Activated B cell treated with CpG ODN at 0.5 μM for 24 hours (primary cell): ENCODE results near the gene UBALD2. TPM values are rescaled to one million over a fixed set of nuclear protein-coding genes. Genes with fewer than 3 reads are reported as not detected.
"Not testable (repeated sequence)": the region's sequence is repeated elsewhere in the genome, so short reads cannot be mapped to it uniquely, and the experiment has no call there.

ENCODE experiments used
- ATAC-seq: fragments of 200-7000 bp; cut with Tn5 transposase; one replicate; pipeline ENCODE4 v1.10.0; 2021; ENCODE audit warnings: low read depth, mild to moderate bottlenecking, moderate library complexity
- CTCF ChIA-PET: fragments of 350-600 bp; sonication (Branson Sonifier 250); formaldehyde crosslinking; loops from one replicate; lab custom pipeline; 2021; ENCODE audit warnings: antibody characterized with exemption; lab: Charles Lee
- POLR2A ChIA-PET: fragments of 350-600 bp; sonication (Branson Sonifier 250); formaldehyde crosslinking; loops from one replicate; lab custom pipeline; 2021; ENCODE audit warnings: antibody characterized with exemption; lab: Charles Lee
- DNase-seq: peaks from one replicate; pipeline ENCODE4 v3.0.0; 2022
- H3K27ac Mint-ChIP-seq: one replicate; pipeline ENCODE4 v1.8.0; 2020; ENCODE audit warnings: mixed read lengths
- H3K27me3 Mint-ChIP-seq: one replicate; pipeline ENCODE4 v1.8.0; 2021; ENCODE audit warnings: mixed read lengths
- H3K36me3 Mint-ChIP-seq: one replicate; pipeline ENCODE4 v1.8.0; 2021; ENCODE audit warnings: low read depth, mixed read lengths
- H3K4me1 Mint-ChIP-seq: one replicate; pipeline ENCODE4 v1.8.0; 2021; ENCODE audit warnings: mixed read lengths
- H3K4me3 Mint-ChIP-seq: one replicate; pipeline ENCODE4 v1.8.0; 2020; ENCODE audit warnings: mild to moderate bottlenecking, mixed read lengths
- H3K9me3 Mint-ChIP-seq: one replicate; pipeline ENCODE4 v1.8.0; 2020; ENCODE audit warnings: mixed read lengths
- CTCF ChIP-seq: fragments of 200-600 bp; IDR thresholded peaks from one replicate; pipeline ENCODE4 v1.8.0; 2022; ENCODE audit warnings: antibody characterized with exemption, mild to moderate bottlenecking
- intact Hi-C: fragments of 100-400 bp; cut with micrococcal nuclease; formaldehyde crosslinking; loops from one replicate; pipeline ENCODE4 v1.15.1; 2024
- total RNA-seq: library from RNA; stranded (reverse); gene quantifications from 2 replicates; pipeline ENCODE4 v1.2.3, GENCODE V29; 2022

UBALD2 gene
- total RNA-seq: 144 and 152 TPM in 2 replicates

GRCh38 chr17:76264755-76265623 is at the start of gene UBALD2:
UBALD2 (plus strand) TSS chr17:76265348; CDS start chr17:76265506, 158 bp downstream.
- DNase-seq: peak; percentile 97
- Mint-ChIP-seq H3K27me3 (no peaks in the 10 kb centered on the region), H3K4me1 (peaks cover 80% of the 10 kb centered on the region), H3K9me3 (no peaks in the 10 kb centered on the region), H3K4me3 (peak within 1 kb of the TSS; percentile 92), H3K27ac (peak within 1 kb of the TSS; percentile 94), H3K36me3 (peaks cover 29% of the 10 kb centered on the region)
- ATAC-seq: peak; percentile 77
- TF ChIP-seq CTCF: no peak
- intact Hi-C loops: loop anchor here (1.0 to 10.0 kb wide), 5 partner anchors 7 to 970 kb away; partner anchors contain the start of gene UNK
- CTCF ChIA-PET: interaction anchor here (0.6 to 3.5 kb wide), 9 partner anchors 8 to 144 kb away, joined by 3 to 28 read pairs (median 3); no protein-coding TSS in a partner anchor
- POLR2A ChIA-PET: interaction anchor here (0.6 to 17.7 kb wide), 33 partner anchors 8 to 1901 kb away, joined by 3 to 481 read pairs (median 5); partner anchors contain the start of genes EXOC7, FOXJ1, RNF157 and SRP68

DNA sequence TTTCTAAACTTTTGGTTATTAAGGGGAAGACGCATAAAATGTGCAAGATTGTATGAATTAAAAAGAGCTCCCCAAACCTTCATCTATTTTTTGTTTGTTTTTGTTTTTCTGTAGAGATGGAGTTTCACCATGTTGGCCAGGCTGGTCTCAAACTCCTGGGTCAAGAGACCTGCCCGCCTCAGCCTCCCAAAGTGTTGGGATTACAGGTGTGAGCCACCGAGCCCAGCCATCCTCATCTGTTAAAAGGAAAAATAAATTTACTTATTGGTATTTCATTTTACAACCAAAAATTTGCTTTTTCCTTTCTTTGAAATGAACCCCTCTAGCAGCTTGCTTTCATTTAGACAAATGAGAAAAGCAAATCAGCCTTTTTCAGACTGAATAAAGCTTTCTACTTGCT is 48.1 kb upstream of the UBALD2 start:
- peaks cover 2% of the 10 kb centered on the region for H3K4me1 Mint-ChIP-seq
- no peak for TF ChIP-seq CTCF
- no peak for ATAC-seq
- H3K4me3 Mint-ChIP-seq: no peak overlapping the region
- H3K27me3 Mint-ChIP-seq: no peaks in the 10 kb centered on the region
- CTCF ChIA-PET: no interaction called here
- no peaks in the 10 kb centered on the region for H3K36me3 Mint-ChIP-seq
- POLR2A ChIA-PET: interaction anchor here (0.6 to 1.1 kb wide), 3 partner anchors 24 to 48 kb away, joined by 3 to 5 read pairs (median 3); partner anchors contain the start of gene UBALD2
- no peak overlapping the region for H3K27ac Mint-ChIP-seq
- intact Hi-C loops: no loop called here
- H3K9me3 Mint-ChIP-seq: no peaks in the 10 kb centered on the region
- no peak for DNase-seq

- ChIA-PET POLR2A (interaction anchor here (0.6 kb wide), 1 partner anchor 27 kb away, joined by 3 read pairs; no protein-coding TSS in a partner anchor), CTCF (no interaction called here)
- intact Hi-C loops: no loop called here
- Mint-ChIP-seq H3K4me1 (no peaks in the 10 kb centered on the region), H3K9me3 (no peaks in the 10 kb centered on the region), H3K27ac (no peak overlapping the region), H3K27me3 (no peaks in the 10 kb centered on the region), H3K4me3 (no peak overlapping the region), H3K36me3 (no peaks in the 10 kb centered on the region)
- no peak for ATAC-seq
- no peak for DNase-seq
- no peak for TF ChIP-seq CTCF
These were observed 45.3 kb upstream of the UBALD2 start for GRCh38 chr17:76219670-76220383.

GRCh38 chr17:76223802-76224201 is 41.3 kb upstream of the UBALD2 start:
- Mint-ChIP-seq H3K27ac (no peak overlapping the region), H3K27me3 (peaks cover under 1% of the 10 kb centered on the region), H3K4me3 (no peak overlapping the region), H3K4me1 (no peaks in the 10 kb centered on the region), H3K9me3 (no peaks in the 10 kb centered on the region), H3K36me3 (no peaks in the 10 kb centered on the region)
- ChIA-PET CTCF (no interaction called here), POLR2A (no interaction called here)
- intact Hi-C loops: no loop called here
- DNase-seq (no peak), ATAC-seq (no peak)
- no peak for TF ChIP-seq CTCF

- H3K36me3 Mint-ChIP-seq, H3K4me3 Mint-ChIP-seq, H3K27me3 Mint-ChIP-seq, DNase-seq, H3K27ac Mint-ChIP-seq, H3K4me1 Mint-ChIP-seq, CTCF ChIA-PET, H3K9me3 Mint-ChIP-seq, POLR2A ChIA-PET, intact Hi-C loops, ATAC-seq: not testable (repeated sequence)
These were observed 39.6 kb upstream of the UBALD2 start for GRCh38 chr17:76225373-76226086.

GRCh38 chr17:76226749-76227148 is 38.4 kb upstream of the UBALD2 start:
- H3K36me3 Mint-ChIP-seq, H3K9me3 Mint-ChIP-seq, POLR2A ChIA-PET: not testable (repeated sequence)

More at GRCh38 chr17:76226749-76227148, 38.4 kb upstream of the UBALD2 start:
- CTCF ChIA-PET, DNase-seq, ATAC-seq, H3K27ac Mint-ChIP-seq, intact Hi-C loops, H3K4me1 Mint-ChIP-seq, H3K4me3 Mint-ChIP-seq, H3K27me3 Mint-ChIP-seq: not testable (repeated sequence)
